HCT116 (cell line): ENCODE measurements around the gene DIS3L2. TPM values are rescaled to one million over a fixed set of nuclear protein-coding genes. Genes with fewer than 3 reads are reported as not detected.
A peak's percentile ranks its signal among the peaks of the same experiment; 100 is the strongest.

Source experiments
- ATAC-seq: fragments of 200-7000 bp; cut with Tn5 transposase; 2 replicates; pipeline ENCODE4 v1.9.1; 2020; ENCODE audit warnings: mild to moderate bottlenecking, moderate library complexity
- BruUV-seq: library from RNA; stranded (reverse); fragments of 400-500 nt; replicated peaks from 2 replicates; lab custom pipeline; 2021; lab: Mats Ljungman, UMichigan
- CTCF ChIA-PET: fragments of 300-600 bp; sonication (Branson Sonifier 250); formaldehyde crosslinking; loops from one replicate; lab custom pipeline; 2021; ENCODE audit warnings: antibody characterized with exemption; lab: Charles Lee
- POLR2A ChIA-PET: fragments of 300-600, 350-600 bp; sonication (Branson Sonifier 250); formaldehyde crosslinking; loops from one replicate; lab custom pipeline; 2021; ENCODE audit warnings: antibody characterized with exemption; lab: Charles Lee
- RAD21 ChIA-PET, 2 experiments: fragments of 300-600 bp; sonication (Branson Sonifier 250); formaldehyde crosslinking; loops; one replicate each; lab custom pipeline; 2023; ENCODE audit warnings: low total read pairs in 2 of 2; ENCODE audit not compliant: uncharacterized antibody in 2 of 2, unreplicated experiment in 2 of 2, low non-redundant PET in 1 of 2; lab: Charles Lee
- DNase-seq: peaks from one replicate; pipeline ENCODE4 v3.0.0-alpha.2; 2010; ENCODE audit warnings: low read depth, low spot score
- H2AFZ ChIP-seq: fragments of 200-600 bp; shearing (Covaris generic), sonication (generic); 2 replicates; pipeline ENCODE4 v1.6.1; 2017; ENCODE audit warnings: low read depth, mixed run types, mixed read lengths, antibody characterized with exemption, low read length; ENCODE audit not compliant: poor library complexity, severe bottlenecking
- H3K27ac ChIP-seq: 2 replicates; pipeline ENCODE4 v1.5.1; 2012; ENCODE audit warnings: low read depth, low read length
- H3K27me3 ChIP-seq: fragments of 200-600 bp; sonication (generic); 2 replicates; pipeline ENCODE4 v1.6.1; 2016; ENCODE audit warnings: mixed run types, low read length, mixed read lengths; ENCODE audit not compliant: insufficient read depth
- H3K36me3 ChIP-seq, 2 experiments: fragments of 200-500 bp in 1 of 2; fragments of 200-600 bp in 1 of 2; sonication (Bioruptor generic) in 1 of 2; sonication (generic) in 1 of 2; 2 replicates each; pipeline versions ENCODE4 v1.5.1 to v1.6.1; 2014 to 2016; ENCODE audit warnings: low read length in 2 of 2, inconsistent platforms in 1 of 2, mixed read lengths in 1 of 2, mixed run types in 1 of 2; ENCODE audit not compliant: insufficient read depth in 2 of 2, control insufficient read depth in 1 of 2
- H3K4me1 ChIP-seq, 2 experiments: fragments of 200-600 bp in 1 of 2; sonication (generic) in 1 of 2; 2 replicates each; pipeline versions ENCODE4 v1.5.1 to v1.6.1; 2012 to 2017; ENCODE audit warnings: low read length in 2 of 2, inconsistent platforms in 1 of 2, mild to moderate bottlenecking in 1 of 2, mixed read lengths in 1 of 2, mixed run types in 1 of 2, moderate library complexity in 1 of 2; ENCODE audit not compliant: insufficient read depth in 2 of 2, control insufficient read depth in 1 of 2
- H3K4me2 ChIP-seq: fragments of 200-600 bp; sonication (generic); 2 replicates; pipeline ENCODE4 v1.6.1; 2017; ENCODE audit warnings: mixed run types, low read length, mixed read lengths
- H3K4me3 ChIP-seq, 2 experiments: fragments of 200-600 bp in 1 of 2; sonication (generic) in 1 of 2; replicated peaks in 1 of 2; 2 replicates each; pipeline ENCODE4 v1.5.1; 2011 to 2016; ENCODE audit warnings: low read length in 2 of 2, control low read depth in 1 of 2, low read depth in 1 of 2, mild to moderate bottlenecking in 1 of 2, mixed read lengths in 1 of 2, mixed run types in 1 of 2
- H3K79me2 ChIP-seq: fragments of 200-600 bp; sonication (generic); 2 replicates; pipeline ENCODE4 v1.6.1; 2017; ENCODE audit warnings: mild to moderate bottlenecking, mixed run types, low read length, moderate library complexity, mixed read lengths; ENCODE audit not compliant: insufficient read depth
- H3K9ac ChIP-seq: fragments of 200-600 bp; sonication (generic); 2 replicates; pipeline ENCODE4 v1.6.1; 2016; ENCODE audit warnings: low read length, mixed read lengths
- H3K9me2 ChIP-seq: fragments of 200-600 bp; sonication (generic), shearing (Covaris generic); 2 replicates; pipeline ENCODE4 v1.6.1; 2017; ENCODE audit warnings: mixed run types, mild to moderate bottlenecking, moderate library complexity; ENCODE audit not compliant: insufficient read depth
- H3K9me3 ChIP-seq, 2 experiments: fragments of 200-500 bp in 1 of 2; fragments of 200-600 bp in 1 of 2; sonication (Bioruptor generic) in 1 of 2; sonication (generic) in 1 of 2; 2 replicates each; pipeline ENCODE4 v1.6.1; 2014 to 2017; ENCODE audit warnings: low read length in 2 of 2, mixed read lengths in 2 of 2, inconsistent platforms in 1 of 2, low read depth in 1 of 2, mild to moderate bottlenecking in 1 of 2, mixed run types in 1 of 2, moderate library complexity in 1 of 2; ENCODE audit not compliant: control insufficient read depth in 1 of 2, insufficient read depth in 1 of 2
- H4K20me1 ChIP-seq: fragments of 200-600 bp; sonication (generic), shearing (Covaris generic); 2 replicates; pipeline ENCODE4 v1.6.1; 2017; ENCODE audit warnings: mixed run types, mild to moderate bottlenecking, moderate library complexity; ENCODE audit not compliant: insufficient read depth
- ATF3 ChIP-seq: IDR thresholded peaks from 2 replicates; pipeline ENCODE4 v1.6.1; 2012
- ELF1 ChIP-seq: IDR thresholded peaks from 2 replicates; pipeline ENCODE4 v1.6.1; 2012; ENCODE audit warnings: low read depth, borderline replicate concordance
- FOSL1 ChIP-seq: IDR thresholded peaks from 2 replicates; pipeline ENCODE4 v1.6.1; 2012; ENCODE audit warnings: low read depth
- REST ChIP-seq: IDR thresholded peaks from 2 replicates; pipeline ENCODE4 v1.6.1; 2012; ENCODE audit warnings: low read depth
- SIN3A ChIP-seq: IDR thresholded peaks from 2 replicates; pipeline ENCODE4 v1.6.1; 2012; ENCODE audit warnings: low read depth
- YY1 ChIP-seq: IDR thresholded peaks from 2 replicates; pipeline ENCODE4 v1.6.1; 2011; ENCODE audit warnings: low read length, low read depth, moderate library complexity, mild to moderate bottlenecking; ENCODE audit not compliant: insufficient replicate concordance; ENCODE audit errors: extremely low read depth
- intact Hi-C: fragments of 100-400 bp; cut with micrococcal nuclease; formaldehyde crosslinking; loops from 2 replicates; pipeline ENCODE4 v1.10.0; 2022
- total RNA-seq: library from RNA; stranded (reverse); gene quantifications from one replicate; pipeline ENCODE4 v1.2.1, GENCODE V29; 2021; ENCODE audit not compliant: unreplicated experiment
- TF ChIP-seq, protein P1 (sequence below), 3 experiments: fragments of 200-600 bp in 1 of 3; sonication (generic) in 1 of 3; IDR thresholded peaks in 2 of 3; conservative IDR thresholded peaks in 1 of 3; 2 replicates each; pipeline ENCODE4 v1.5.1; 2012 to 2017; ENCODE audit warnings: low read depth in 2 of 3, low read length in 2 of 3, antibody characterized with exemption in 1 of 3, borderline replicate concordance in 1 of 3, control low read depth in 1 of 3, mild to moderate bottlenecking in 1 of 3, mixed read lengths in 1 of 3, mixed run types in 1 of 3, moderate library complexity in 1 of 3; ENCODE audit not compliant: insufficient read depth in 1 of 3

DIS3L2 gene
- total RNA-seq, 1 experiment from 2014 or later = 42.5 TPM

DNA sequence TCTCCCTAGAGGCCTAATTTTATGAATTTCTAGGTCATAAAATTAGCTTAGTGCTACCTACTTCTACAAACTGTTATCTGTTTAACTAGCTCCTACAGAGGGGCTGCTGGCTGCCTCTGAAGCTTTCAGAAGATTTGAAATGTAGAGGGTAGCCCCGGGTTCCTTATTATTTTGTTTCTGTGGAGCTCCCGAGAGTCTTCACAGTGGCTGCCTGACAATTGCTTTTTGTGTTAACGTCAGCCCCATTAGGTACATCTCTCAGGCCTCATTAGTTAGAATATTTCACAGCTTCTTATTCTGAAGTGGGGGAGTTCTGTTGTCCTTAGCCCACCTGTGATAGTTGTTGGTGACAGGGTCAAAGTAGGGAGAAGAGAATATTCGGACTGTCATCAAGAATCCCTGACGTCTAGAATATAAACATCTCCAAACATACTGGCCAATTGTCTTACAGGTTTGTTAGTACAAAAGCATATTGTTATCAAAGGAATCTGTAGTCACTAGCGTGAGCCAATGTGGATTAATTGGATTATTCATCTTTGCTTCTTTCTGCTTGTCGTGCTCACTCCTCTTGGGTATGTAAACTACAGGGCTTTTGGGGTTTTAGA lies 77.5 kb downstream of the DIS3L2 start (continued):
- TF ChIP-seq, protein P1, sequence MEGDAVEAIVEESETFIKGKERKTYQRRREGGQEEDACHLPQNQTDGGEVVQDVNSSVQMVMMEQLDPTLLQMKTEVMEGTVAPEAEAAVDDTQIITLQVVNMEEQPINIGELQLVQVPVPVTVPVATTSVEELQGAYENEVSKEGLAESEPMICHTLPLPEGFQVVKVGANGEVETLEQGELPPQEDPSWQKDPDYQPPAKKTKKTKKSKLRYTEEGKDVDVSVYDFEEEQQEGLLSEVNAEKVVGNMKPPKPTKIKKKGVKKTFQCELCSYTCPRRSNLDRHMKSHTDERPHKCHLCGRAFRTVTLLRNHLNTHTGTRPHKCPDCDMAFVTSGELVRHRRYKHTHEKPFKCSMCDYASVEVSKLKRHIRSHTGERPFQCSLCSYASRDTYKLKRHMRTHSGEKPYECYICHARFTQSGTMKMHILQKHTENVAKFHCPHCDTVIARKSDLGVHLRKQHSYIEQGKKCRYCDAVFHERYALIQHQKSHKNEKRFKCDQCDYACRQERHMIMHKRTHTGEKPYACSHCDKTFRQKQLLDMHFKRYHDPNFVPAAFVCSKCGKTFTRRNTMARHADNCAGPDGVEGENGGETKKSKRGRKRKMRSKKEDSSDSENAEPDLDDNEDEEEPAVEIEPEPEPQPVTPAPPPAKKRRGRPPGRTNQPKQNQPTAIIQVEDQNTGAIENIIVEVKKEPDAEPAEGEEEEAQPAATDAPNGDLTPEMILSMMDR (IDR thresholded peaks at IDR 0.05 in 2 of 3, conservative IDR thresholded peaks at IDR 0.05 in 1 of 3; ENCODE audit: borderline replicate concordance in 1 of 3, insufficient read depth in 1 of 3, low read depth in 2 of 3, low read length in 2 of 3) = no peak
- no peak for TF ChIP-seq ATF3
- TF ChIP-seq FOSL1 = no peak
- TF ChIP-seq REST = no peak
- TF ChIP-seq SIN3A = no peak

GRCh38 chr2:232042911-232043574 lies 81.5 kb downstream of the DIS3L2 start:
- intact Hi-C loops = no loop called here
- H3K4me1 ChIP-seq = no peaks in the 10 kb centered on the region
- H3K4me2 ChIP-seq = no peak overlapping the region
- H3K27me3 ChIP-seq = no peaks in the 10 kb centered on the region
- H3K9me3 ChIP-seq = no peaks in the 10 kb centered on the region
- H3K36me3 ChIP-seq = no peaks in the 10 kb centered on the region
- no TSS peak for BruUV-seq
- H3K9ac ChIP-seq = no peak overlapping the region
- ATAC-seq = no peak
- H2AFZ ChIP-seq = no peak overlapping the region
- POLR2A ChIA-PET = no interaction called here
- TF ChIP-seq YY1 (no peak), ELF1 (peak; percentile 17; the same call in 1 of the 2 replicates)
- no peak overlapping the region for H3K4me3 ChIP-seq
- H3K79me2 ChIP-seq = 0 out of 2 replicates have a peak, but pooled peaks cover 4% of the 10 kb centered on the region
- RAD21 ChIA-PET = no interaction called here
- no peaks in the 10 kb centered on the region for H3K9me2 ChIP-seq
- DNase-seq = no peak
- CTCF ChIA-PET = no interaction called here
- H3K27ac ChIP-seq = no peak overlapping the region
- no peaks in the 10 kb centered on the region for H4K20me1 ChIP-seq
